ENCODE data around the gene ST8SIA5.

ST8SIA5 gene

GRCh38 chr18:46622999-46623398, 133.9 kb downstream of the ST8SIA5 start:
- no peak for DNase-seq

- no peak for DNase-seq
Observed at GRCh38 chr18:46622451-46622850, 134.4 kb downstream of the ST8SIA5 start.

- no peak for DNase-seq
Observed at GRCh38 chr18:46621871-46622270, 135.0 kb downstream of the ST8SIA5 start.

- no peak for DNase-seq
Observed at GRCh38 chr18:46621111-46621766, 135.6 kb downstream of the ST8SIA5 start.

- DNase-seq: no peak
Observed at GRCh38 chr18:46619559-46619958, 137.3 kb downstream of the ST8SIA5 start.

Data from NCI-H2029 treated with DMSO at 0.1 percent for 48 hours (cell line).